Measurements from ENCODE around the gene MYD88. TPM values are rescaled to one million over a fixed set of nuclear protein-coding genes. Genes with fewer than 3 reads are reported as not detected.

Gene MYD88
- total and polyA plus RNA-seq, 9 of the 15 experiments (the other 6 are each of a cell fraction or from before 2014, with no cell fraction given) = 3.2 to 47.3 (median 27.6) TPM

DNA sequence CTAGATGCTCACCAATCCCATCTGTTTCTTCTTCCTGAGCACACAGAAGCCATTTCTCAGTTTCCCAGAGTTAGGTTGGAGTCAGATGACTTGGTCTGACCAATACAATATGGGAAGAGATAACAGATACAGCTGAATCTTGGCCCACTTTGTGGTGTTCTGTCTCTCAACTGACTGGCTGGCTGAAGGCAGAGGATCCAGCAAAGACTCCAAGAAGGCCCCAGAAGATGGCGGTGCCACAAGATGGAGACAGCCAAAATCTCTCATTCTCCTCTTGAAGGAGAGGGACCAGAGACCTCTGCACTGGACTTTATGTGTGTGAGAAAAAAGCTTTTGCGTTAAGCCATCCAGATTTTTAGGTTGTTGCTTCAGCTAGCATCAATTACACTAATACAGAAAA lies 18.7 kb downstream of the MYD88 start:
- no peak overlapping the region for H3K4me3 ChIP-seq
- H3K4me2 ChIP-seq (ENCODE audit: insufficient read depth, low read length) = no peak overlapping the region
- no peak overlapping the region for H3K9ac ChIP-seq (ENCODE audit: insufficient read depth in 1 of 2, low read depth in 2 of 2, low read length in 2 of 2)
- H4K20me1 ChIP-seq (replicated peaks; ENCODE audit: control insufficient read depth, insufficient read depth, low read length) = no peaks in the 10 kb centered on the region
- peaks cover 0 to 2% of the 10 kb centered on the region in 2 experiments; a peak in 1 of 5 replicates for H3K4me1 ChIP-seq (replicated peaks in 1 of 2; ENCODE audit: control insufficient read depth in 2 of 2, insufficient read depth in 2 of 2, low read length in 2 of 2)
- BruUV-seq (replicated peaks) = no TSS peak
- 70% methylated on average over 2 of the region's 2 CpGs for WGBS (ENCODE audit: insufficient coverage, low coverage, missing lambda C conversion rate)
- H3K79me2 ChIP-seq (ENCODE audit: control insufficient read depth, insufficient read depth, low read length) = no peaks in the 10 kb centered on the region
- in situ Hi-C loops (cut with MboI) (no loop called here), intact Hi-C loops (cut with micrococcal nuclease) (no loop called here)
- H3K36me3 ChIP-seq (ENCODE audit: control insufficient read depth, insufficient read depth, low read length) = no peaks in the 10 kb centered on the region
- POLR2A ChIA-PET = interaction anchor here (1.1 to 2.2 kb wide), 3 partner anchors 8 to 15 kb away, joined by 3 to 8 read pairs (median 5); partner anchors contain the start of gene OXSR1
- no peaks in the 10 kb centered on the region for H3K9me1 ChIP-seq (ENCODE audit: control insufficient read depth, insufficient read depth, low read length)
- peak overlapping the region; percentile 55 for H2AFZ ChIP-seq (ENCODE audit: low read depth, low read length)
- H3K9me3 ChIP-seq (replicated peaks; ENCODE audit: control insufficient read depth, insufficient read depth, low read depth, low read length) = no peaks in the 10 kb centered on the region
- peak in 1 of 4 experiments; percentile 30 for DNase-seq (ENCODE audit: extremely low read depth in 1 of 4, low spot score in 3 of 4)
- TF ChIP-seq L3MBTL2 (IDR thresholded peaks at IDR 0.05) = no peak
- TF ChIP-seq, protein P1, sequence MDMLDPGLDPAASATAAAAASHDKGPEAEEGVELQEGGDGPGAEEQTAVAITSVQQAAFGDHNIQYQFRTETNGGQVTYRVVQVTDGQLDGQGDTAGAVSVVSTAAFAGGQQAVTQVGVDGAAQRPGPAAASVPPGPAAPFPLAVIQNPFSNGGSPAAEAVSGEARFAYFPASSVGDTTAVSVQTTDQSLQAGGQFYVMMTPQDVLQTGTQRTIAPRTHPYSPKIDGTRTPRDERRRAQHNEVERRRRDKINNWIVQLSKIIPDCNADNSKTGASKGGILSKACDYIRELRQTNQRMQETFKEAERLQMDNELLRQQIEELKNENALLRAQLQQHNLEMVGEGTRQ (CRISPR knock-in tag; IDR thresholded peaks at IDR 0.05) = peak; percentile 32
- TF ChIP-seq YY1 (IDR thresholded peaks at IDR 0.05; ENCODE audit: borderline replicate concordance in 1 of 3, control insufficient read depth in 1 of 3, extremely low read depth in 1 of 3, insufficient read depth in 3 of 3, insufficient read length in 1 of 3, insufficient replicate concordance in 2 of 3, low read depth in 1 of 3, low read length in 2 of 3) = peak in 1 of 3 experiments; percentile 68
- CTCF ChIA-PET (ENCODE audit: low intra/inter-chr PET ratio) = no interaction called here
- ATAC-seq = peak; percentile 44
- no peak for FAIRE-seq
- no peaks in the 10 kb centered on the region for H3K27me3 ChIP-seq (ENCODE audit: control insufficient read depth in 2 of 2, insufficient read depth in 2 of 2, low read length in 2 of 2)
- H3K27ac ChIP-seq (ENCODE audit: extremely low read depth, low read depth, low read length) = no peak overlapping the region

DNA sequence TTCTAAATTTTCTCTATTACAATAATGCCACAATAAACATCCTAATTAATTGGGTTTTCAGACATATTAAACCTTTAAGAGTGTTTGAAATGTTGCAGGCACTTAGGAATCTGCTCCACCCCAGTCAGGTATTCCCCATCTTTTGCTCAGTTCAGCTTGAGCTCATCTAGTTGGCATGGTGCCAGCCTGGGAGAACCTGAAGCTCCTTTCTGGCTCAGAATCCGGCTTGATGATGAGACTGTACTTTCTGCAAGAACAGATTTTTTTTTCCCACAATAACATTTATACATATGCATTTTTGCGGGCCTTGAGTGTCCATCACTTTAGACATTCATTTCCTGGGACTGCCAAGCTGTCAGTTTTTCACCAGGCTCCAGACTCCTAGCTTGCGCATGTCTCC lies 19.1 kb downstream of the MYD88 start:
- H3K27ac ChIP-seq (ENCODE audit: extremely low read depth, low read depth, low read length) = no peak overlapping the region
- FAIRE-seq (no peak), ATAC-seq (0 out of 3 replicates have a peak, but pooled peaks have one; percentile 24), DNase-seq (ENCODE audit: extremely low read depth in 1 of 4, low spot score in 3 of 4) (peak in 1 of 4 experiments; percentile 45)
- POLR2A ChIA-PET = interaction anchor here (1.1 to 2.2 kb wide), 3 partner anchors 8 to 16 kb away, joined by 3 to 8 read pairs (median 5); partner anchors contain the start of gene OXSR1
- H3K4me3 ChIP-seq = no peak overlapping the region
- no peaks in the 10 kb centered on the region for H3K9me1 ChIP-seq (ENCODE audit: control insufficient read depth, insufficient read depth, low read length)
- H3K9me3 ChIP-seq (replicated peaks; ENCODE audit: control insufficient read depth, insufficient read depth, low read depth, low read length) = no peaks in the 10 kb centered on the region
- intact Hi-C loops (cut with micrococcal nuclease) (no loop called here), in situ Hi-C loops (cut with MboI) (no loop called here)
- H3K79me2 ChIP-seq (ENCODE audit: control insufficient read depth, insufficient read depth, low read length) = no peaks in the 10 kb centered on the region
- H3K4me1 ChIP-seq (replicated peaks in 1 of 2; ENCODE audit: control insufficient read depth in 2 of 2, insufficient read depth in 2 of 2, low read length in 2 of 2) = peaks cover 0 to 2% of the 10 kb centered on the region in 2 experiments; a peak in 1 of 5 replicates
- H3K36me3 ChIP-seq (ENCODE audit: control insufficient read depth, insufficient read depth, low read length) = no peaks in the 10 kb centered on the region
- no TSS peak for BruUV-seq (replicated peaks)
- WGBS (ENCODE audit: insufficient coverage, low coverage, missing lambda C conversion rate) = 38% methylated on average over 3 of the region's 3 CpGs
- no peaks in the 10 kb centered on the region for H4K20me1 ChIP-seq (replicated peaks; ENCODE audit: control insufficient read depth, insufficient read depth, low read length)
- no peak overlapping the region for H3K4me2 ChIP-seq (ENCODE audit: insufficient read depth, low read length)
- CTCF ChIA-PET (ENCODE audit: low intra/inter-chr PET ratio) = no interaction called here
- no peak overlapping the region for H2AFZ ChIP-seq (ENCODE audit: low read depth, low read length)
- H3K9ac ChIP-seq (ENCODE audit: insufficient read depth in 1 of 2, low read depth in 2 of 2, low read length in 2 of 2) = no peak overlapping the region
- TF ChIP-seq CXXC5 (CRISPR knock-in tag; IDR thresholded peaks at IDR 0.05) (no peak), NFIX (CRISPR knock-in tag; IDR thresholded peaks at IDR 0.05; ENCODE audit: low read depth) (peak; percentile 97), NFIC (IDR thresholded peaks at IDR 0.05) (peak; percentile 99), SMAD1 (IDR thresholded peaks at IDR 0.05; ENCODE audit: low read depth, low read length, partially characterized antibody) (peak; percentile 63)
- no peaks in the 10 kb centered on the region for H3K27me3 ChIP-seq (ENCODE audit: control insufficient read depth in 2 of 2, insufficient read depth in 2 of 2, low read length in 2 of 2)
